ENCODE data around the gene IGSF11.

The IGSF11 gene

GRCh38 chr3:118949113-118949760 is 85.4 kb downstream of the IGSF11 start:
- DNase-seq: no peak

- no peak for DNase-seq
Measured at GRCh38 chr3:118948146-118948545, 86.5 kb downstream of the IGSF11 start.

- DNase-seq: no peak
Measured at GRCh38 chr3:118946449-118946848, 88.2 kb downstream of the IGSF11 start.

GRCh38 chr3:118945834-118946233 is 88.8 kb downstream of the IGSF11 start:
- no peak for DNase-seq

- no peak for DNase-seq
Measured at GRCh38 chr3:118943597-118943996, 91.0 kb downstream of the IGSF11 start.

- no peak for DNase-seq
Measured at GRCh38 chr3:118942671-118943070, 92.0 kb downstream of the IGSF11 start.

GRCh38 chr3:118942195-118942594 is 92.5 kb downstream of the IGSF11 start:
- no peak for DNase-seq

GRCh38 chr3:118941236-118941635 is 93.4 kb downstream of the IGSF11 start:
- no peak for DNase-seq

- DNase-seq: no peak
Measured at GRCh38 chr3:118938183-118938961, 96.3 kb downstream of the IGSF11 start.

GRCh38 chr3:118936811-118937210 is 97.8 kb downstream of the IGSF11 start:
- no peak for DNase-seq

GRCh38 chr3:118932822-118933558 is 101.7 kb downstream of the IGSF11 start:
- DNase-seq: no peak

- DNase-seq: no peak
Measured at GRCh38 chr3:118931996-118932395, 102.7 kb downstream of the IGSF11 start.

- no peak for DNase-seq
Measured at GRCh38 chr3:118927449-118927848, 107.2 kb downstream of the IGSF11 start.

- no peak for DNase-seq
Measured at GRCh38 chr3:118912188-118912587, 122.5 kb downstream of the IGSF11 start.

GRCh38 chr3:118910332-118910731 is 124.3 kb downstream of the IGSF11 start:
- no peak for DNase-seq

- DNase-seq: no peak
Measured at GRCh38 chr3:118909763-118910162, 124.9 kb downstream of the IGSF11 start.

- DNase-seq: no peak
Measured at GRCh38 chr3:118907909-118908308, 126.7 kb downstream of the IGSF11 start.

- no peak for DNase-seq
Measured at GRCh38 chr3:118900737-118901525, 133.7 kb downstream of the IGSF11 start.

- no peak for DNase-seq
Measured at GRCh38 chr3:118890206-118890605, 144.4 kb downstream of the IGSF11 start.

- DNase-seq: no peak
Measured at GRCh38 chr3:118889691-118890090, 145.0 kb downstream of the IGSF11 start.

- DNase-seq: no peak
Measured at GRCh38 chr3:118886708-118887107, 147.9 kb downstream of the IGSF11 start.

GRCh38 chr3:118884748-118885206 is 149.9 kb downstream of the IGSF11 start:
- DNase-seq: peak; percentile 36
